Vagina (tissue), 2 donors: ENCODE results near the gene INTS11.

Experiments
- POLR2A ChIP-seq, 2 donors: fragments of 450-650 bp; IDR thresholded peaks; one replicate each; pipeline ENCODE4 v1.6.1; 2017; ENCODE audit warnings: antibody characterized with exemption in 2 of 2, mild to moderate bottlenecking in 2 of 2, moderate library complexity in 2 of 2
- POLR2AphosphoS5 ChIP-seq, 2 donors: sonication (generic); formaldehyde crosslinking; IDR thresholded peaks; one replicate each; pipeline ENCODE4 v1.9.0; 2017; ENCODE audit warnings: antibody characterized with exemption in 2 of 2, mild to moderate bottlenecking in 2 of 2, low read depth in 1 of 2; ENCODE audit not compliant: insufficient read depth in 1 of 2
- TF ChIP-seq, protein P1 (sequence below), 3 experiments: fragments of 450-650 bp in 2 of 3; fragments of 200-600 bp in 1 of 3; sonication (generic) in 1 of 3; IDR thresholded peaks; one replicate each; pipeline ENCODE4 v1.5.1; 2017 to 2019; ENCODE audit warnings: antibody characterized with exemption in 3 of 3, mild to moderate bottlenecking in 2 of 3, moderate library complexity in 2 of 3

DNA sequence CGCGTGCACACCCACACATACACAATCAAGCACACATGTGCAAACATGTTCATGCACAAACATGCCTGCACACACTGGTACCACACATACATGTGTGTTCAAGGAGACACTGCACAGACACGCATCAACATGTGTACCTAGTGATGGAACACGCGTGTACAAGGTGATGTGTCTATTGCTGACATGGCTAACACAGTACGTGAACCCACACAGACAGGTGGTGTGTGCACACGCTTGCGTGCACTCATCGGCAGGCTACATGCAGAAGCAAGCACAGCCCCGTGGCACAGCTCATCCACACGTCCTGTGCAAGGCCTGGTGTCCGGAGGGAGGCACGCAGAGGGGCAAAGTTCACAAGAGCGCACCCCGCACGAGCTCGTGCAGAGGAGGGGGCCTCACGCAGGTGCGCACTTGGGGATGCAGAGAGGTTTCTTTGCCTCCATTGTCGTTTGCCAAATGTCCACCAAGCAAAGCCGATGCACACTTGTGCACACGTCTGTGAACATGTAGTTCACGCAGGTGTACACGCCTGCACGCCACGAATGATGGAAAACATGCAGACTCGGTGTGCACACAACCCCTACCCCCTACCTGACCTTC is 17.7 kb downstream of the INTS11 start:
- TF ChIP-seq, protein P1, sequence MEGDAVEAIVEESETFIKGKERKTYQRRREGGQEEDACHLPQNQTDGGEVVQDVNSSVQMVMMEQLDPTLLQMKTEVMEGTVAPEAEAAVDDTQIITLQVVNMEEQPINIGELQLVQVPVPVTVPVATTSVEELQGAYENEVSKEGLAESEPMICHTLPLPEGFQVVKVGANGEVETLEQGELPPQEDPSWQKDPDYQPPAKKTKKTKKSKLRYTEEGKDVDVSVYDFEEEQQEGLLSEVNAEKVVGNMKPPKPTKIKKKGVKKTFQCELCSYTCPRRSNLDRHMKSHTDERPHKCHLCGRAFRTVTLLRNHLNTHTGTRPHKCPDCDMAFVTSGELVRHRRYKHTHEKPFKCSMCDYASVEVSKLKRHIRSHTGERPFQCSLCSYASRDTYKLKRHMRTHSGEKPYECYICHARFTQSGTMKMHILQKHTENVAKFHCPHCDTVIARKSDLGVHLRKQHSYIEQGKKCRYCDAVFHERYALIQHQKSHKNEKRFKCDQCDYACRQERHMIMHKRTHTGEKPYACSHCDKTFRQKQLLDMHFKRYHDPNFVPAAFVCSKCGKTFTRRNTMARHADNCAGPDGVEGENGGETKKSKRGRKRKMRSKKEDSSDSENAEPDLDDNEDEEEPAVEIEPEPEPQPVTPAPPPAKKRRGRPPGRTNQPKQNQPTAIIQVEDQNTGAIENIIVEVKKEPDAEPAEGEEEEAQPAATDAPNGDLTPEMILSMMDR (IDR thresholded peaks at IDR 0.05) = no peak
- TF ChIP-seq POLR2A (IDR thresholded peaks at IDR 0.05) (no peak), POLR2AphosphoS5 (IDR thresholded peaks at IDR 0.05; ENCODE audit: insufficient read depth in 1 of 2, low read depth in 1 of 2) (no peak)
